SK-N-MC (cell line): ENCODE results near the gene TCF7L1.

Source experiments
- EZH2 ChIP-seq: fragments of 200-600 bp; sonication (generic); IDR thresholded peaks from one replicate; pipeline ENCODE4 v1.6.1; 2017; ENCODE audit warnings: antibody characterized with exemption
- FOXP2 ChIP-seq: optimal IDR thresholded peaks from 2 replicates; pipeline ENCODE3; 2011; ENCODE audit warnings: mild to moderate bottlenecking, moderate library complexity; ENCODE audit not compliant: insufficient read depth; ENCODE audit errors: extremely low read length, control extremely low read depth
- POLR2AphosphoS5 ChIP-seq: IDR thresholded peaks from 2 replicates; pipeline ENCODE4 v1.6.1; 2012; ENCODE audit warnings: mild to moderate bottlenecking, low read depth, low read length, borderline replicate concordance

GRCh38 chr2:85356186-85356585, 223.0 kb downstream of the TCF7L1 start:
- no peak for TF ChIP-seq FOXP2
- no peak for TF ChIP-seq EZH2
- no peak for TF ChIP-seq POLR2AphosphoS5
